T-cell (primary cell): Measurements from ENCODE around the gene GRM7. TPM values are rescaled to one million over a fixed set of nuclear protein-coding genes. Genes with fewer than 3 reads are reported as not detected.

ENCODE experiments used
- ATAC-seq, 4 experiments: fragments of 200-7000 bp in 3 of 4; fragments of 150-1000 bp in 1 of 4; cut with Tn5 transposase; replicated peaks in 1 of 4; 1 replicate in 3 of 4; 2 replicates in 1 of 4; pipeline ENCODE4 v1.10.0; 2021; ENCODE audit warnings: moderate library complexity in 3 of 4, mild to moderate bottlenecking in 2 of 4, moderate number of reproducible peaks in 1 of 4
- CTCF ChIA-PET, 2 donors: fragments of 300-600 bp; sonication (Branson Sonifier 250); formaldehyde crosslinking; loops; one replicate each; lab custom pipeline; 2022; ENCODE audit warnings: antibody characterized with exemption in 2 of 2; lab: Charles Lee
- POLR2A ChIA-PET, 2 donors: fragments of 300-600 bp; sonication (Branson Sonifier 250); formaldehyde crosslinking; loops; one replicate each; lab custom pipeline; 2022; ENCODE audit warnings: antibody characterized with exemption in 2 of 2; lab: Charles Lee
- DNase-seq, 35 experiments: peaks; one replicate each; pipeline versions ENCODE4 v3.0.0 to v3.0.0-alpha.2; 2013 to 2023
- H3K27ac ChIP-seq: one replicate; pipeline ENCODE4 v1.5.1; 2013; ENCODE audit warnings: low read length
- H3K27me3 ChIP-seq, 2 experiments: replicated peaks in 1 of 2; 1 replicate in 1 of 2; 2 replicates in 1 of 2; pipeline versions ENCODE4 v1.6.1 to v1.7.0; 2013; ENCODE audit warnings: low read length in 1 of 2, mixed read lengths in 1 of 2; ENCODE audit not compliant: control insufficient read depth in 2 of 2, insufficient read depth in 2 of 2; ENCODE audit errors: extremely low read depth in 1 of 2
- H3K36me3 ChIP-seq, 2 donors: 1 replicate in 1 of 2; 2 replicates in 1 of 2; pipeline versions ENCODE4 v1.6.1 to v1.7.0; 2013; ENCODE audit warnings: low read length in 1 of 2; ENCODE audit not compliant: control insufficient read depth in 2 of 2, insufficient read depth in 1 of 2; ENCODE audit errors: extremely low read depth in 1 of 2
- H3K4me1 ChIP-seq, 2 experiments: 1 replicate in 1 of 2; 2 replicates in 1 of 2; pipeline versions ENCODE4 v1.6.1 to v1.7.0; 2013; ENCODE audit warnings: low read length in 2 of 2, mixed read lengths in 1 of 2; ENCODE audit not compliant: insufficient read depth in 2 of 2, control insufficient read depth in 1 of 2; ENCODE audit errors: extremely low read depth in 1 of 2
- H3K4me3 ChIP-seq, 2 donors: 1 replicate in 1 of 2; 2 replicates in 1 of 2; pipeline versions ENCODE4 v1.5.1 to v1.7.0; 2013; ENCODE audit warnings: mild to moderate bottlenecking in 2 of 2, low read length in 1 of 2, moderate library complexity in 1 of 2; ENCODE audit not compliant: control insufficient read depth in 1 of 2; ENCODE audit errors: extremely low read depth in 1 of 2
- H3K9me3 ChIP-seq: 2 replicates; pipeline ENCODE4 v1.7.0; 2013
- H3K27ac Mint-ChIP-seq, 2 donors: one replicate each; pipeline ENCODE4 v1.8.0; 2020 to 2021; ENCODE audit warnings: mild to moderate bottlenecking in 2 of 2, mixed read lengths in 2 of 2
- H3K27me3 Mint-ChIP-seq, 2 donors: one replicate each; pipeline ENCODE4 v1.8.0; 2021 to 2022; ENCODE audit warnings: mixed read lengths in 2 of 2
- H3K36me3 Mint-ChIP-seq: one replicate; pipeline ENCODE4 v1.8.0; 2021; ENCODE audit warnings: mixed read lengths
- H3K4me1 Mint-ChIP-seq, 3 donors: one replicate each; pipeline ENCODE4 v1.8.0; 2020 to 2022; ENCODE audit warnings: mixed read lengths in 3 of 3, mild to moderate bottlenecking in 1 of 3
- H3K4me3 Mint-ChIP-seq, 3 donors: one replicate each; pipeline ENCODE4 v1.8.0; 2020 to 2022; ENCODE audit warnings: mild to moderate bottlenecking in 3 of 3, mixed read lengths in 3 of 3, moderate library complexity in 3 of 3
- H3K9me3 Mint-ChIP-seq, 3 donors: one replicate each; pipeline ENCODE4 v1.8.0; 2020 to 2022; ENCODE audit warnings: mixed read lengths in 3 of 3
- WGBS: methylation state at CpG from one replicate; pipeline ENCODE4 v1.1.5; 2013; ENCODE audit warnings: missing lambda C conversion rate; ENCODE audit not compliant: insufficient coverage; 5-methylcytosine and 5-hydroxymethylcytosine counted together
- total RNA-seq, 35 experiments: library from RNA in 6 of 35; stranded (reverse) in 6 of 35; fragments of 120-200 nt in 1 of 35; gene quantifications; one replicate each; pipeline versions ENCODE4 v1.2.1 to v1.2.4 and lab custom pipeline; 2013 to 2026

GRM7 gene
- total RNA-seq, 5 donors from 2014 or later (not counting 1 experiment from before 2014, with no cell fraction given): not detected

- no peaks in the 10 kb centered on the region for H3K9me3 ChIP-seq
- Mint-ChIP-seq H3K4me3 (no peak overlapping the region), H3K9me3 (peaks cover 0 to 5% (median 0%) of the 10 kb centered on the region in 3 donors)
Measured at GRCh38 chr3:7082244-7082643, 221.3 kb downstream of the GRM7 start.

GRCh38 chr3:7086417-7086816 lies 225.5 kb downstream of the GRM7 start:
- Histone ChIP-seq H3K9me3 (no peaks in the 10 kb centered on the region), H3K27ac (no peak overlapping the region), H3K4me3 (no peak overlapping the region), H3K36me3 (no peaks in the 10 kb centered on the region), H3K27me3 (no peaks in the 10 kb centered on the region), H3K4me1 (no peaks in the 10 kb centered on the region)
- Mint-ChIP-seq H3K4me1 (no peaks in the 10 kb centered on the region), H3K36me3 (no peaks in the 10 kb centered on the region), H3K27me3 (no peaks in the 10 kb centered on the region), H3K27ac (no peak overlapping the region), H3K4me3 (no peak overlapping the region), H3K9me3 (peaks cover 2 to 5% (median 4%) of the 10 kb centered on the region in 3 donors)
- no peak for DNase-seq
- no peak for ATAC-seq
- ChIA-PET POLR2A (no interaction called here), CTCF (no interaction called here)
- WGBS: 63% methylated on average over 1 of the region's 2 CpGs

More at GRCh38 chr3:7082244-7082643, 221.3 kb downstream of the GRM7 start:
- WGBS: 90% methylated on average over 2 of the region's 3 CpGs
- H3K36me3 ChIP-seq: no peaks in the 10 kb centered on the region
- no peak overlapping the region for H3K4me3 ChIP-seq
- ChIA-PET POLR2A (no interaction called here), CTCF (no interaction called here)
- no peak for DNase-seq
- Mint-ChIP-seq H3K4me1 (no peaks in the 10 kb centered on the region), H3K27me3 (no peaks in the 10 kb centered on the region), H3K36me3 (no peaks in the 10 kb centered on the region), H3K27ac (no peak overlapping the region)
- H3K27me3 ChIP-seq: no peaks in the 10 kb centered on the region
- no peaks in the 10 kb centered on the region for H3K4me1 ChIP-seq
- H3K27ac ChIP-seq: no peak overlapping the region
- no peak for ATAC-seq

- Mint-ChIP-seq H3K9me3 (peaks cover 0 to 12% (median 10%) of the 10 kb centered on the region in 3 donors), H3K27me3 (no peaks in the 10 kb centered on the region), H3K4me1 (no peaks in the 10 kb centered on the region), H3K36me3 (no peaks in the 10 kb centered on the region), H3K4me3 (no peak overlapping the region), H3K27ac (no peak overlapping the region)
- H3K9me3 ChIP-seq: peaks cover 3% of the 10 kb centered on the region
- no peaks in the 10 kb centered on the region for H3K4me1 ChIP-seq
- ChIA-PET CTCF (no interaction called here), POLR2A (no interaction called here)
- no peak for ATAC-seq
- H3K4me3 ChIP-seq: no peak overlapping the region
- no peaks in the 10 kb centered on the region for H3K27me3 ChIP-seq
- H3K27ac ChIP-seq: no peak overlapping the region
- H3K36me3 ChIP-seq: no peaks in the 10 kb centered on the region
- DNase-seq: no peak
- WGBS: no CpG with 5 or more reads among the region's 1 CpG
Measured at GRCh38 chr3:7095116-7095515, 234.2 kb downstream of the GRM7 start.

GRCh38 chr3:7100136-7100535 lies 239.2 kb downstream of the GRM7 start:
- H3K4me1 ChIP-seq: no peaks in the 10 kb centered on the region
- no peak overlapping the region for H3K27ac ChIP-seq
- Mint-ChIP-seq H3K27ac (no peak overlapping the region), H3K9me3 (peaks cover 9 to 11% (median 11%) of the 10 kb centered on the region in 3 donors), H3K4me3 (no peak overlapping the region), H3K36me3 (no peaks in the 10 kb centered on the region), H3K27me3 (no peaks in the 10 kb centered on the region), H3K4me1 (no peaks in the 10 kb centered on the region)
- no peaks in the 10 kb centered on the region for H3K36me3 ChIP-seq
- H3K27me3 ChIP-seq: no peaks in the 10 kb centered on the region
- no peak overlapping the region for H3K4me3 ChIP-seq
- ChIA-PET CTCF (no interaction called here), POLR2A (no interaction called here)
- DNase-seq (no peak), ATAC-seq (no peak)
- WGBS: no CpG with 5 or more reads among the region's 1 CpG
- peaks cover 3% of the 10 kb centered on the region for H3K9me3 ChIP-seq

- H3K4me1 ChIP-seq: no peaks in the 10 kb centered on the region
- H3K27ac ChIP-seq: no peak overlapping the region
- H3K9me3 ChIP-seq: no peaks in the 10 kb centered on the region
- H3K27me3 Mint-ChIP-seq: no peaks in the 10 kb centered on the region
- no peaks in the 10 kb centered on the region for H3K4me1 Mint-ChIP-seq
- H3K27ac Mint-ChIP-seq: no peak overlapping the region
- no peak for ATAC-seq
- H3K36me3 ChIP-seq: no peaks in the 10 kb centered on the region
- no peak overlapping the region for H3K4me3 Mint-ChIP-seq
- H3K36me3 Mint-ChIP-seq: no peaks in the 10 kb centered on the region
- POLR2A ChIA-PET: no interaction called here
- peaks cover 2 to 13% (median 3%) of the 10 kb centered on the region in 3 donors for H3K9me3 Mint-ChIP-seq
- CTCF ChIA-PET: no interaction called here
- no peaks in the 10 kb centered on the region for H3K27me3 ChIP-seq
- no peak overlapping the region for H3K4me3 ChIP-seq
- no peak for DNase-seq
- no CpG with 5 or more reads among the region's 1 CpG for WGBS
Measured at GRCh38 chr3:7106635-7107034, 245.7 kb downstream of the GRM7 start.

GRCh38 chr3:7112523-7113056 lies 251.7 kb downstream of the GRM7 start:
- no peak overlapping the region for H3K4me3 ChIP-seq
- no peaks in the 10 kb centered on the region for H3K4me1 ChIP-seq
- no CpG with 5 or more reads among the region's 1 CpG for WGBS
- Mint-ChIP-seq H3K9me3 (peaks cover 0 to 7% (median 2%) of the 10 kb centered on the region in 3 donors), H3K4me3 (no peak overlapping the region), H3K27me3 (no peaks in the 10 kb centered on the region), H3K27ac (no peak overlapping the region), H3K4me1 (no peaks in the 10 kb centered on the region), H3K36me3 (no peaks in the 10 kb centered on the region)
- H3K9me3 ChIP-seq: no peaks in the 10 kb centered on the region
- H3K36me3 ChIP-seq: no peaks in the 10 kb centered on the region
- ATAC-seq (no peak), DNase-seq (no peak)
- ChIA-PET CTCF (no interaction called here), POLR2A (no interaction called here)
- H3K27ac ChIP-seq: no peak overlapping the region
- H3K27me3 ChIP-seq: no peaks in the 10 kb centered on the region
